ENCODE results near the gene FLYWCH1. TPM values are rescaled to one million over a fixed set of nuclear protein-coding genes. Genes with fewer than 3 reads are reported as not detected.

FLYWCH1 gene
- total and polyA plus RNA-seq, 2 donors (not counting 3 experiments of a cell fraction or from before 2014, with no cell fraction given), result 32.0 to 51.2 TPM

DNA sequence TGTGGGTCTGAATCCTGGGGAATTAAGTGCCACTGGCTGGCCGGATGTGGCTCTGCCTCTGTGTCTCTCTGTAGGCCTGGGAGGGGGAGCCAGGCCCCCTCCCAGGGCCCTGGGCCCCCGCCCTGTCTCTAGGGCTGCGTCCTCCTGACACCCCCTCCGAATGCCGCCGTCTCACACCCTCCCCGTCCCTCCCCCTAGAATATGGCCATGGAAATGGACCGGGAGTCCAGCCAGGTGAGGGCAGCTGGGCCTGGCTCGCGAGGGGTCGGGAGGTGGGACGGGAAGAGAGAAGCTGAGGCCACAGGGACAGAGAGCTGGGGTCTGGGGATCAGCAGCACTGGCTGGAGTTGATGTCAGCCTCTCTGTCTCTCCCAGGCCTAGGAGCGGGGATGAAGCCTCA lies 84.6 kb downstream of the FLYWCH1 start:
- TF ChIP-seq GATA2 (IDR thresholded peaks at IDR 0.05; ENCODE audit: insufficient read depth, insufficient read length, low read depth, low read length) (no peak), JUN (IDR thresholded peaks at IDR 0.05; ENCODE audit: borderline replicate concordance, insufficient read depth, insufficient read length, low read depth) (no peak), POLR2AphosphoS5 (IDR thresholded peaks at IDR 0.05; ENCODE audit: insufficient read depth, low read depth, low read length) (no peak)
- TF ChIP-seq, protein P1, sequence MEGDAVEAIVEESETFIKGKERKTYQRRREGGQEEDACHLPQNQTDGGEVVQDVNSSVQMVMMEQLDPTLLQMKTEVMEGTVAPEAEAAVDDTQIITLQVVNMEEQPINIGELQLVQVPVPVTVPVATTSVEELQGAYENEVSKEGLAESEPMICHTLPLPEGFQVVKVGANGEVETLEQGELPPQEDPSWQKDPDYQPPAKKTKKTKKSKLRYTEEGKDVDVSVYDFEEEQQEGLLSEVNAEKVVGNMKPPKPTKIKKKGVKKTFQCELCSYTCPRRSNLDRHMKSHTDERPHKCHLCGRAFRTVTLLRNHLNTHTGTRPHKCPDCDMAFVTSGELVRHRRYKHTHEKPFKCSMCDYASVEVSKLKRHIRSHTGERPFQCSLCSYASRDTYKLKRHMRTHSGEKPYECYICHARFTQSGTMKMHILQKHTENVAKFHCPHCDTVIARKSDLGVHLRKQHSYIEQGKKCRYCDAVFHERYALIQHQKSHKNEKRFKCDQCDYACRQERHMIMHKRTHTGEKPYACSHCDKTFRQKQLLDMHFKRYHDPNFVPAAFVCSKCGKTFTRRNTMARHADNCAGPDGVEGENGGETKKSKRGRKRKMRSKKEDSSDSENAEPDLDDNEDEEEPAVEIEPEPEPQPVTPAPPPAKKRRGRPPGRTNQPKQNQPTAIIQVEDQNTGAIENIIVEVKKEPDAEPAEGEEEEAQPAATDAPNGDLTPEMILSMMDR (IDR thresholded peaks at IDR 0.05; ENCODE audit: extremely low read depth in 1 of 2, insufficient read depth in 1 of 2, low read depth in 1 of 2, low read length in 2 of 2), result no peak
- intact Hi-C loops (cut with micrococcal nuclease), result no loop called here
- no peak overlapping the region for H3K4me3 ChIP-seq (replicated peaks in 1 of 3; ENCODE audit: insufficient read depth in 1 of 3, low read depth in 1 of 3, low read length in 3 of 3)
- DNase-seq (ENCODE audit: low read depth, low spot score), result no peak
- H3K9me3 ChIP-seq (replicated peaks; ENCODE audit: control insufficient read depth, insufficient read depth, low read length), result no peaks in the 10 kb centered on the region
- H3K9me1 ChIP-seq (replicated peaks; ENCODE audit: control insufficient read depth, extremely low read depth, insufficient read depth, low read length), result no peaks in the 10 kb centered on the region
- H3K4me1 ChIP-seq (ENCODE audit: control insufficient read depth, extremely low read depth, insufficient read depth, low read length), result no peaks in the 10 kb centered on the region
- no peak overlapping the region for H3K9ac ChIP-seq (replicated peaks; ENCODE audit: extremely low read depth, insufficient read depth, low read length)
- ChIA-PET CTCF (interaction anchor here (1.2 kb wide), 1 partner anchor 35 kb away, joined by 3 read pairs; no protein-coding TSS in a partner anchor), POLR2A (no interaction called here)
- no peak overlapping the region for H3K4me2 ChIP-seq (ENCODE audit: insufficient read depth, low read length)
- H3K36me3 ChIP-seq (ENCODE audit: control insufficient read depth in 2 of 2, extremely low read depth in 1 of 2, insufficient read depth in 2 of 2, low read length in 2 of 2), result no peaks in the 10 kb centered on the region
- no TSS peak for BruUV-seq (replicated peaks)
- no peak overlapping the region for H2AFZ ChIP-seq (ENCODE audit: low read depth, low read length)
- no peak for FAIRE-seq
- dilution Hi-C loops (cut with MboI; ENCODE audit: extremely low pct_ligation_motif_present, low sequenced_read_pairs), result no loop called here
- H3K27me3 ChIP-seq (ENCODE audit: control insufficient read depth in 2 of 2, insufficient read depth in 2 of 2, low read length in 2 of 2), result no peaks in the 10 kb centered on the region
- no peaks in the 10 kb centered on the region for H4K20me1 ChIP-seq (replicated peaks; ENCODE audit: control insufficient read depth, extremely low read depth, insufficient read depth, low read length)
- no peaks in the 10 kb centered on the region for H3K79me2 ChIP-seq (ENCODE audit: control insufficient read depth, insufficient read depth, low read length)
- H3K27ac ChIP-seq (ENCODE audit: insufficient read depth, low read depth, low read length), result no peak overlapping the region

DNA sequence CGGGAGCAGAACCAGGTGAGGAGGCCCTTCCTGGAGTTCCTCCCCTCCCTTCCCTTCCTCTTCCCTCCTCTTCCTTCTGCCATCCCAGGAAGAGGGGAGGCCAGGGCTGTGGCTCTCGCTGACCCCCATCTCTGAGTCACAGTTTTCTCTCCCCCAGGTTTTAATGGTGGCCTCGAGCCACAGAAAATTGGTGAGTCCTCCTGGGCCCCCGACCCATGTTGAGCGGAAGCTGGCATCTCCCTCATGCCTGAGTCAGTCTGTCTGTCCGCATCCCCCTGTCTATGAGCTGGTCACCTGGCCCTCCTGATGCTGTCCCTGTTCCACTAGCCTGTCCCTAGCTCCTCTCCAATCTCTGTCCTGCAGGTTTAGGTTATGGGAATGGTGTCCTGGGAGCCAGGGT lies 88.2 kb downstream of the FLYWCH1 start:
- FAIRE-seq (no peak), DNase-seq (ENCODE audit: low read depth, low spot score) (no peak)
- Histone ChIP-seq H3K4me1 (ENCODE audit: control insufficient read depth, extremely low read depth, insufficient read depth, low read length) (peaks cover 2% of the 10 kb centered on the region), H4K20me1 (replicated peaks; ENCODE audit: control insufficient read depth, extremely low read depth, insufficient read depth, low read length) (no peaks in the 10 kb centered on the region), H3K27me3 (ENCODE audit: control insufficient read depth in 2 of 2, insufficient read depth in 2 of 2, low read length in 2 of 2) (no peaks in the 10 kb centered on the region), H3K27ac (ENCODE audit: insufficient read depth, low read depth, low read length) (no peak overlapping the region), H3K36me3 (ENCODE audit: control insufficient read depth in 2 of 2, extremely low read depth in 1 of 2, insufficient read depth in 2 of 2, low read length in 2 of 2) (no peaks in the 10 kb centered on the region), H2AFZ (ENCODE audit: low read depth, low read length) (no peak overlapping the region), H3K4me3 (replicated peaks in 1 of 3; ENCODE audit: insufficient read depth in 1 of 3, low read depth in 1 of 3, low read length in 3 of 3) (no peak overlapping the region), H3K9me3 (replicated peaks; ENCODE audit: control insufficient read depth, insufficient read depth, low read length) (no peaks in the 10 kb centered on the region), H3K4me2 (ENCODE audit: insufficient read depth, low read length) (no peak overlapping the region), H3K9ac (replicated peaks; ENCODE audit: extremely low read depth, insufficient read depth, low read length) (no peak overlapping the region), H3K79me2 (ENCODE audit: control insufficient read depth, insufficient read depth, low read length) (no peaks in the 10 kb centered on the region), H3K9me1 (replicated peaks; ENCODE audit: control insufficient read depth, extremely low read depth, insufficient read depth, low read length) (no peaks in the 10 kb centered on the region)
- ChIA-PET CTCF (interaction anchor here (2.2 to 2.5 kb wide), 2 partner anchors 28 to 32 kb away, joined by 12 to 13 read pairs; no protein-coding TSS in a partner anchor), POLR2A (interaction anchor here (0.5 kb wide), 1 partner anchor 48 kb away, joined by 3 read pairs; no protein-coding TSS in a partner anchor)
- intact Hi-C loops (cut with micrococcal nuclease) (no loop called here), dilution Hi-C loops (cut with MboI; ENCODE audit: extremely low pct_ligation_motif_present, low sequenced_read_pairs) (no loop called here)
- BruUV-seq (replicated peaks), result no TSS peak
- TF ChIP-seq, protein P1 (IDR thresholded peaks at IDR 0.05; ENCODE audit: extremely low read depth in 1 of 2, insufficient read depth in 1 of 2, low read depth in 1 of 2, low read length in 2 of 2), result no peak
- no peak for TF ChIP-seq MAX (IDR thresholded peaks at IDR 0.05; ENCODE audit: insufficient read depth, insufficient read length)
- TF ChIP-seq GATA2 (IDR thresholded peaks at IDR 0.05; ENCODE audit: insufficient read depth, insufficient read length, low read depth, low read length), result no peak
- no peak for TF ChIP-seq JUN (IDR thresholded peaks at IDR 0.05; ENCODE audit: borderline replicate concordance, insufficient read depth, insufficient read length, low read depth)
- no peak for TF ChIP-seq EZH2 (IDR thresholded peaks at IDR 0.05; ENCODE audit: borderline replicate concordance, low read depth, low read length, severe bottlenecking)
- TF ChIP-seq POLR2A (IDR thresholded peaks at IDR 0.05; ENCODE audit: low read depth, low read length), result no peak
- no peak for TF ChIP-seq POLR2AphosphoS5 (IDR thresholded peaks at IDR 0.05; ENCODE audit: insufficient read depth, low read depth, low read length)
- no peak for TF ChIP-seq FOS (IDR thresholded peaks at IDR 0.05; ENCODE audit: borderline replicate concordance, insufficient read depth, low read length)
- no peak for TF ChIP-seq MYC (IDR thresholded peaks at IDR 0.05; ENCODE audit: low read depth, low read length)

Data from endothelial cell of umbilical vein (primary cell).